PFSK-1 (cell line): ENCODE results near the gene SAMD10.

Experiments
- FOXP2 ChIP-seq: optimal IDR thresholded peaks from 2 replicates; pipeline ENCODE3; 2011; ENCODE audit warnings: borderline replicate concordance, control low read depth, inconsistent platforms; ENCODE audit not compliant: insufficient read depth; ENCODE audit errors: extremely low read length, extremely low read depth
- POLR2AphosphoS5 ChIP-seq: IDR thresholded peaks from 2 replicates; pipeline ENCODE4 v1.6.1; 2012; ENCODE audit warnings: low read depth, mild to moderate bottlenecking, control low read depth, low read length, moderate library complexity
- SIN3A ChIP-seq: IDR thresholded peaks from 2 replicates; pipeline ENCODE4 v1.6.1; 2012; ENCODE audit warnings: mild to moderate bottlenecking, low read length, moderate library complexity, borderline replicate concordance; ENCODE audit not compliant: insufficient read depth
- TAF1 ChIP-seq: IDR thresholded peaks from 2 replicates; pipeline ENCODE4 v1.6.1; 2012; ENCODE audit warnings: low read length, control low read depth, borderline replicate concordance; ENCODE audit not compliant: insufficient read depth
- TF ChIP-seq, protein P1 (sequence below), 2 experiments: IDR thresholded peaks; 2 replicates each; pipeline versions ENCODE4 v1.6.1 to v1.8.0; 2011 to 2012; ENCODE audit warnings: low read depth in 2 of 2, low read length in 2 of 2, control low read depth in 1 of 2, inconsistent platforms in 1 of 2, mild to moderate bottlenecking in 1 of 2, moderate library complexity in 1 of 2; ENCODE audit not compliant: insufficient read depth in 1 of 2

DNA sequence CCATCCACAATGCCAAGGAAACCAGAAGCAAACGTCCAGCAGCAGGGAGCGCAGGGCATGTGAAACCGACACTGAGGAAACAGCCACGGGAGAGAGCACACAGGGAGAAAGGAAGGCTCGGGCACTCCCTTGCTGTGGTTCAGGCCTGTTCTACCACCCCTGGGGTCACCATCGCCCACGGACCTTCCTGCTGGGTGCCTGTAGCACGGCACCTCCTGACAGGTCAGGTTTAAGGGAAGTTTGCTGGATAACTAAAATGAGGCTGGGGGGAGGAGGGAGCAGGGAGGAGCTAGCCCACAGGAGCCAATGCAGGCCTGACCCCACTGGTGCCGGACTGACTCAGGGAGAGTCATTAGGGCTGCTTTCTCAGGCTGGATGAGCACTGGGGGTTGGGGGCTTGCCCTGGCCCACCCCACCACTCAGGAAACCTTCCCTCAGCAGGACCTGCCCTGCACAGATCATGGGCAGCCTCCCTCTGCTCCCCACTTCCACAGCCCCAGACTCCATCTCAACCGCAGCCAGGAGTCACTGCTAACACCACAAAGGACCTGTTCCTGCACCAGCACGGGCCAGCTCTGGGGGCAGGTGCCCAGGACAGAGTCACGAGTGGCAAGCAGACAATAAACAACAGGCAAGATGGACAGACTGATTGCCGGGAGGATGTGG, 25.5 kb downstream of the SAMD10 start:
- no peak for TF ChIP-seq TAF1
- TF ChIP-seq POLR2AphosphoS5: no peak
- TF ChIP-seq, protein P1, sequence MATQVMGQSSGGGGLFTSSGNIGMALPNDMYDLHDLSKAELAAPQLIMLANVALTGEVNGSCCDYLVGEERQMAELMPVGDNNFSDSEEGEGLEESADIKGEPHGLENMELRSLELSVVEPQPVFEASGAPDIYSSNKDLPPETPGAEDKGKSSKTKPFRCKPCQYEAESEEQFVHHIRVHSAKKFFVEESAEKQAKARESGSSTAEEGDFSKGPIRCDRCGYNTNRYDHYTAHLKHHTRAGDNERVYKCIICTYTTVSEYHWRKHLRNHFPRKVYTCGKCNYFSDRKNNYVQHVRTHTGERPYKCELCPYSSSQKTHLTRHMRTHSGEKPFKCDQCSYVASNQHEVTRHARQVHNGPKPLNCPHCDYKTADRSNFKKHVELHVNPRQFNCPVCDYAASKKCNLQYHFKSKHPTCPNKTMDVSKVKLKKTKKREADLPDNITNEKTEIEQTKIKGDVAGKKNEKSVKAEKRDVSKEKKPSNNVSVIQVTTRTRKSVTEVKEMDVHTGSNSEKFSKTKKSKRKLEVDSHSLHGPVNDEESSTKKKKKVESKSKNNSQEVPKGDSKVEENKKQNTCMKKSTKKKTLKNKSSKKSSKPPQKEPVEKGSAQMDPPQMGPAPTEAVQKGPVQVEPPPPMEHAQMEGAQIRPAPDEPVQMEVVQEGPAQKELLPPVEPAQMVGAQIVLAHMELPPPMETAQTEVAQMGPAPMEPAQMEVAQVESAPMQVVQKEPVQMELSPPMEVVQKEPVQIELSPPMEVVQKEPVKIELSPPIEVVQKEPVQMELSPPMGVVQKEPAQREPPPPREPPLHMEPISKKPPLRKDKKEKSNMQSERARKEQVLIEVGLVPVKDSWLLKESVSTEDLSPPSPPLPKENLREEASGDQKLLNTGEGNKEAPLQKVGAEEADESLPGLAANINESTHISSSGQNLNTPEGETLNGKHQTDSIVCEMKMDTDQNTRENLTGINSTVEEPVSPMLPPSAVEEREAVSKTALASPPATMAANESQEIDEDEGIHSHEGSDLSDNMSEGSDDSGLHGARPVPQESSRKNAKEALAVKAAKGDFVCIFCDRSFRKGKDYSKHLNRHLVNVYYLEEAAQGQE (IDR thresholded peaks at IDR 0.05; ENCODE audit: insufficient read depth in 1 of 2, low read depth in 2 of 2, low read length in 2 of 2): no peak
- no peak for TF ChIP-seq SIN3A
- TF ChIP-seq FOXP2: no peak
